GM21786 (cell line): Measurements from ENCODE around the gene MRPL33.

Experiments
- ATAC-seq: cut with Tn5 transposase; IDR thresholded peaks from one replicate; pipeline ENCODE4 v1.9.1; 2021; ENCODE audit not compliant: unreplicated experiment

MRPL33 gene

DNA sequence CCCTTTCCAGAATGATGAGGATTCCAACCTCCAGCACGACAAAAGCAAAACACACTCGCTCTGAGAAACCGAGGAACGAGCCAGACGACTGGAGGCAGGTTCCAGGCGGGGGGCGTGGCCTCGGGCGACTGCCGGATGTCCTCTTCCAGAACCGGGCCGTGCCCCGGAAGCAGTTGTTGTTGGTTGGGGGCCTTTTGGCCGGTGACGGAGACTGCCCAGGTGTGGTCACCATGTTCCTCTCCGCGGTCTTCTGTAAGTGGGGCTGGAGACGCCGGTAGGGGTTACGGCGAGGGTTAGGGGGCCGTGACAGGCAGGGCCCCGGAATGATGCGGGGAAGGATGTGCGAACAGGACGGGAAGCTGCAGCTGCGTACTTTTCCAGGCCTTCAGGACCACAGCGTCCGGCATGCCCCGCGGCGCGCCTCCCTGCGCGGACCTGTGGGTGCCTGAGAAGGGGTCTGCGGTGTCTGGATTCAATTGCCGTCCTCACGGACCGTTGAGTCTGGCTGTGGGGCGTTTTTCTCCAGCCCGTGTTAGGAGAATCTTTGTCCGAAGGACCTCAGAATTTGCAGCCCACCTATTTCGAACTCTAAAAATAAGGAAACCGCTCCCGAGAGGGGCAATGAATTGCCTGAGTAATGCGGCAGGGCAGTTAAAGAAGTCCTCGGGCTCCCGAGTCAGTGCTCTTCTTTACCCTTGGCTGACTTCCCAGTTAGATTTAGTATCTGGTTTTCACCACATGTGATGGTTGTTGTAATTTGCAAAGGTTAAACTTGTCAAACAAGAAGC lies at the start of gene MRPL33:
TSS of gene MRPL33 (plus strand) at position 172 of the 788 bp plus-strand sequence. CDS start at position 231, 59 bp downstream.
- peak; percentile 96 for ATAC-seq

DNA sequence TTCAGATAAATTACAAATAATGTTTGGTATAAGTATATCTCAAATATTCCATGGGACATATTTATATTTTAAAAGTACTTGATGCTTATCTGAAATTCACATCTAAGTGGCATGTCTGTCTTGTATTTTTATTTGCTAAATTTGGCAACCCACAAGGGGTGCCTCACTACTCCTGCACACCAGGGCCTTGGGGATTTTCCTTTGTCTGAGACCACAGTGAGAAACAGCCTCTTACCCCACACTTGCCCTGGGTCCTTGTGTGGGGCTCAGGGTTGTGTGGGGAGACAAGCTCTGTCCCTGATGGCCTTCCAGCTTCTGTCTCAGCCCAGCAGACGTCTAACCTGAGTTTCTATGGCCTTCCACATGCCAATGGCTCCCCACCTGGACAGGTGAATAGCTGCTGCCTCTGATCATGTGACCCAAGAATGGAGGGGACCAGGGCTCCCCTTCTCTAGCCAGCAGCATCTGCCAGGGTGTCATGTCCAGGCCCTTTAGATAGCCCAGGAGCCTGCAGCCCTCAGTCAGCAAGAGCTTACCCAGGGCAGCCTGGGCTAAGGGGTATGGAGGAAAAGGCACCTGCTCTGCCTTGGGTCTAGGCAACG lies 49.5 kb upstream of the MRPL33 start:
- no peak for ATAC-seq

DNA sequence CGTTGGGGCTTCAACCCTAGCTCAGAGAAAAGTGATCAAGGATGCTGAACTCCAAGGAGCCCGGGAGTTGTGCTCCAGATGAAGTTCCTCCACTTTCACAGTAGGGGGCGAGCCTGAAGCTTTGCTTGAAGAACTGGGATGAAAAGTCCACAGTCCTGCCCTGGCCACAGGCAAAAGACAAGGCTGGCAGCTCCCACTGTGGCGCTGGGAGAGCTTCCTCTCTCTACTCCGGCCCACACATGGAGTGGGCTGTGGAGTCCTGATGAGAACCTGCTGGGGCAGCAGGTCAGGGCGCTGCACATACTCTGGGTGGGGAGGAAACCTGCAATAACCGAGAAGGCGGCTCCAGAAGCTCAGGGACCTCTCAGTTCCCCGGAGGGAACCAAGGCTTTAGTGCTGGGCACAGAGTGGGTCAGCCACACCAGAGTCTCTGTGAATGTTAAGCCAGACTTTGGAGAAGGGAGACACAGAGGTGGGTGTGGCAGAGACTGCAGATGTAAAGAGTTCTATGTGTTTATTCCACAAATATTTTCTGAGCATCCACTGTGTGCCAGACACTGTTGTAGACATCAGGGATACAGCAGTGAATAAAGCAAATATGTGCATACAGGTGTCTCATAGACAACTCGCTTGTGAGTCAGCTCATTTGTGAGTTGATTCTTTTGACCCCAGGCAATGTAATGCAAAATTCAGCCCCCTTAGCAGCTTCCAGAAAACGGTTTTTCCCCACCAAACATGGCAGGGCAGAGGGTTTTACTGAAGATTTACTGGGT lies 48.0 kb upstream of the MRPL33 start:
- ATAC-seq = no peak

DNA sequence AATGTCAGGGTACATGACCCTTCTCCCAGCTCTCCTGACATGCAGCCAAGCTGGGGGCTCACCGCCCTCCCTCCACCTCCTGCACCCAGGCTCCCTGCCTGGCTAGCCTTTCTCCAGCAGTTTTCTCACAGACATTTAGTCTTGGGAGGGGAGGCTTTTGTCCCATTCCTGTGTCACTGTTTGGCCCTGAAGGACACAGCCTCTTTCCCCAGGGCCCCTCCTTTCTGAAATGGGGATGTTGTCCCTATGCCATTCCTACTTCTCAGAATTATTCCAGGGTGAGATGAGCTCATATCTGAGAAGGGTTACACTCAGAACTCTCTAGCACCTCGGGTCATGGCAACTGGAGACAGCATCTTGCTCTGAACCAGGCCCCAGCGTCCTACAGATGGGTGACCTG lies 47.3 kb upstream of the MRPL33 start:
- no peak for ATAC-seq

DNA sequence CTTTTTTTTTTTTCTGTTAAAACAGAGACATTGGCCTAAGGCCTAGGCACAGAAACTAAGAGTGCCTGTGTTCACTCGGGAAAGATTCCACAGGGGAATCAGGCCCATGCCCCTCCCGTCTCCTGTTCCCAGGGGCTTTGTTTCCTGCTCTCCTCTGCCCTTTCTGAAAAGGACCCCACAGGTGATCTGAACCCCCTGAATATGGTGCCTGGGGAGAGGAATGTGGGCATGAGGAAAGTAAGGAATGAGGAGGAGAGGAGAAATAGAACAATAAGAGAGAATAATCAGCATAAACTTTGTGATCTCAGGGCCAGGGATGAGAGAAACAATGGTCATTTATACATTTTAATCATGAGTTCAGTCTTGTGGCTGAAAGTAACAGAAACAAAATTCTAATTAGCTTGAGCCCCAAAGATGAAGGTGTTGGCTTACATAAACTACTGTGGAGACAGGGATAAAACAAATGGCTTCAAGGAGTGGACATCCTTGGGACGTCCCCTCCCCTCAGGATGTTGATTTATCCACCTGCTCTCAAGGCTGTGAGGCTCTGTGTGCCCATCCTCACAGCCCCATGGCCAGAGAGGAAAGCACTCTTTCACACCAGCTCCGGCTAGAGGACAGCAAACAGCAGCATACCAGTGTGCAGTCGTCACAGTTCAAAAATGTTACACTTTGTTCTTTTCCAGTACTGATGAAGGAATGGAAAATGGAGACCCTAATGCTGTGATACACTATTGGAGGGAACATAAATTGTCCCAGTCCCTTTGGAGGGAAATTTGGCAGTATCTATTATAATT lies 46.4 kb upstream of the MRPL33 start:
- no peak for ATAC-seq

DNA sequence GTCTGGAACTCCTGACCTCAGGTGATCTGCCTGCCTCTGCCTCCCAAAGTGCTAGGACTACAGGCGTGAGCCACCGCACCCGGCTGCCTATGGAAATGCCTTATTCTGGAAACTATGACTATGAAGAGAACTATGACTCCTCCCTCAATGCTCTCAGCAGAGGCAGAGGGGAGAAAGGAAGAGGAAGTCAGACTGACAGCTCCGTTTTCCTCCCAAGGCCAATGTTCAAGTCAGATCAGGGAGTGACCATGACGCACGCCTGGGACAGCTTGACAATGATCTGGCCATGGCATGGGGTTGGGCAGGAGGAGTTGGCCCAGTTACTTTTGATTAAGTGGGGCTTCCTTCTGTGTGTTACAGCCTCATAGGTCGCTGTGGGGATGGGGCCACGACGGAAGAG lies 44.3 kb upstream of the MRPL33 start:
- no peak for ATAC-seq

DNA sequence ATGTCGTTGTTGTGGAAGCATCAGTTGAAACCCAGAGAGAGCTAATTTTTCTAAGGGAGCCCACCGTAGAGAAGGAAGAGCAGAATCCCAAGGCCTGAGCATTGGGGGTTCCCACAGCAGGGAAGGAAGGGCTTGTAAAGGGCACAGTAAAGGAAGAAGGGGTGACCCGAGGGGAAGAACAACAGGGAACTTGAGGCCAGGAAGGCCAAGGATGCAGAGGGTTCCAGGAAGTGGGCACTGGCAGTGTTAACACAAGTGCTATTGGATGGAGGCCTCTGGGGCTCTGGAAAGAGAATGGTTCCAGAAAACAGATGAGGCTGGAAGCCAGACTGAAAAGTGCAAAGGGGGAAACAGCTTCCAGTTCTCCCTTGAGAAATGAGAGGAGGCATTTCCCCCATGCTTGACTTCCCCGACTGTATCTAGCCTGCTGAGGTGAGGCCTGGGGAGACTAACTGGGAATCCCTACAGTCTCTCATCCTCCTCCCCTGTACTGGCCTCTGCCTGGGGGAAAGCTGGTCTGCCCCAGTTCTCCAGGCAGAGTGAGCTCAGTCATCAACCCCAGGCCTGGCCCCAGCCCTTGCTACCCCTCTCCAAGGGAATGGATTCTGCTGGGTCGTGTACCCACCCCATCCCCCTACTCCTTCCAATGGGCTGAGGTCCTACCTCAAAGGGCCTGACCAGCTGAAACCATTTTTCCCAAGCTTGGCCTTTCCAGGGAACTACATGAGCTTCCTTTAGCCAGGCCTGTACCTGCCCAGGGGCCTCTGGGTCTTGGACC lies 43.2 kb upstream of the MRPL33 start:
- ATAC-seq = no peak

DNA sequence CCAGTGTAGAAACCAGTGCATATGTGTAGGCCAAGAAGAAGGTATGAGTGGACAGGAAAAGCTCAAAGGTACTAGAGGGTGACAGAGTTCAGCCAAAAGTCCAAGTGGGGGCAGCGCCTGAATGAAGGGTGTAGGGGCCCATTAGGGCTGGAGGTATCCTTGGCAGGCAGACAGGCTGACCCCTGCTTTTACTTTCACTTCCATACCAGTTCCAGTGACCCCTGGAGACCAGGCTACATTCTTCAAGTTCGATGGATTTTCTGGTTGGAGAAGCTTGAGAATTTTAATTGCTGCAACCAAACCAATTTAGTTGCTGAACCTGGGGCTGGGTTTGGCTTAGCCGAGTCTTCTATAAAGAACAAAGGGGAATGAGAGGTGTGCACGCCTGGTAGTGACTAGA lies 42.3 kb upstream of the MRPL33 start:
- ATAC-seq = no peak

DNA sequence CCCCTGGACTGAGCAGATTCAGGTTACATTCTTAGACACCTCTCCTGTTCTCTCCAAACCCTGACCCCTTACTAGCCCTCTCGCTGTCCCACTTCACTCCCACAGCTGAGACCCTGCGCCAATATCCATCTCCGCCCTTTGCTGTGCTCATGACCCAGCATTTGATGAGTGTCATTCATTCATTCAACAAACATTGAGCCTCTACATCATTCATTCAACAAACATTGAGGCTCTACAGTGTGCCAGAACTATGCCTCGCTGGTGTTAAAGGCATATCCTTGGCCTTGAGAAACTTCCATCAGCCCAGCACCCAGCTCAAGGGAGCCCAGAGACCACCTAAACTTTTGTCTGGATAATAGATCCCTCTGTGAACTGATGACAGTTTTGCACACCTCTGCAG lies 41.9 kb upstream of the MRPL33 start:
- ATAC-seq = no peak

DNA sequence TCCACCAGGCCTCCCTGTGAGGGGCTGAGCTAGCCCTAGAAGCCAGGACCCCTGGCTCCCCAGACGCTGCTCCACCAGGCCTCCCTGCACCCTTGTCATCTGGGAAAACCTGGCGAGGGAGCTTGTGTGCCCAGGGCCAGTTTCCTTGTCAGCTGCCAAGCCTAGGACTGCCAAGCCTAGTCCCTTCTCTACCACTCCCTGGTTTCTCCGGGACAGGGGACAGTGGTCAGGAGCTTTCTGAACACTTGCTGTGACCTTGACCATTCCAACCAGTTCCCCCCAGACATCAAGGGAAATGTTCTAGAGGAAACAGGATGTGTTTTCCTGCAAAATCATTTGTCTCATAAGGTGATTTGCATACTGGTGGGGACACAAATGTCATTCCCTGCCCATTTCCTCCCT lies 41.3 kb upstream of the MRPL33 start:
- no peak for ATAC-seq

DNA sequence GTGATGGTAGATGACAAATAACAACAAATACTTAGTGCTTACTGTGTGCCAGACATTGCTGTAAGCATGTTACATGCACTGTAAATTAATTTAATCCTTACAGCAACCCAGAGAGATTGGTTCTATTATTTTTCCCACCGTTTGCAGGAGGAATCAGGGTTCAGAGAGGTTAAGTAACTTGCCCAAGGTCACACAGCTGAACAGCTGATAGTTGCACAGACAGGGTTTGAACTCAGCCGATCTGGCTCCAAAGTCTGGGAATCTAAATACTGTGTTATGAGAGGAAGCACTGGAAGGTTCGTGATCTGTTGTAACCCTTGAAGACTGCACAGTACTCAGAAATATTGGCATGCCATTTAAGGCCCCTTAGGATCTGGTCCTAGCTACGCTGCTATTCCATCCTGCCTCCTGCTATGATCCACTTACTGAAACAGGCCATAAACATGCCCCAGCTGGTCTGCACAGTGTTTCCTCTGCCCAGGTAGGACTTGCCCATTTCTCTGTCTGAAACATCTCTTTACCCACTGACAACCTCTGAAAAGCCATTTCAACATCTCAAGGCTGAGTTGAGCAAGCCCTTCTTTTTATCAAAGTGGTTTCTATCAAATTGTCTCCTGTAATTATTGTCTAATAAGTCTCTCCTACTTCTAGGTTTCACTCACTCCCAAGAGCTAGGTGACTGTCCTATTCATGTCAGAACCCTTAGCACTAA lies 40.4 kb upstream of the MRPL33 start:
- ATAC-seq = no peak

DNA sequence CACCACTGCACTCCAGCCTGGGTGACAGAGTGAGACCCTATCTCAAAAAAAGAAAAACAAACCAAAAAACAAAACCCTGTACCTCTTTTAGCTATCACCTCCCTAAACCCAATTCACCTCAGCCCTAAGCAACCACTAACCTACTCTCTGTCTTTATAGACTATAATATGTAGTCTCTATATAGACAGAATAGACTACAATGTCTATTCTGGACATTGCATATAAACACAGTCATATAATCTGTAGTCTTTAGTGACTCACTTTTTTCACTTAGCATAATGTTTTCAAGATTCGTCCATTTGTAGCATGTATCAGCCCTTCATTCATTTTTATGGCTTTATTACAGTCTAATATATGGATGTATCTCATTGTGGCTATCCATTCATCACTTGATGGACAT lies 37.2 kb upstream of the MRPL33 start:
- ATAC-seq = no peak

DNA sequence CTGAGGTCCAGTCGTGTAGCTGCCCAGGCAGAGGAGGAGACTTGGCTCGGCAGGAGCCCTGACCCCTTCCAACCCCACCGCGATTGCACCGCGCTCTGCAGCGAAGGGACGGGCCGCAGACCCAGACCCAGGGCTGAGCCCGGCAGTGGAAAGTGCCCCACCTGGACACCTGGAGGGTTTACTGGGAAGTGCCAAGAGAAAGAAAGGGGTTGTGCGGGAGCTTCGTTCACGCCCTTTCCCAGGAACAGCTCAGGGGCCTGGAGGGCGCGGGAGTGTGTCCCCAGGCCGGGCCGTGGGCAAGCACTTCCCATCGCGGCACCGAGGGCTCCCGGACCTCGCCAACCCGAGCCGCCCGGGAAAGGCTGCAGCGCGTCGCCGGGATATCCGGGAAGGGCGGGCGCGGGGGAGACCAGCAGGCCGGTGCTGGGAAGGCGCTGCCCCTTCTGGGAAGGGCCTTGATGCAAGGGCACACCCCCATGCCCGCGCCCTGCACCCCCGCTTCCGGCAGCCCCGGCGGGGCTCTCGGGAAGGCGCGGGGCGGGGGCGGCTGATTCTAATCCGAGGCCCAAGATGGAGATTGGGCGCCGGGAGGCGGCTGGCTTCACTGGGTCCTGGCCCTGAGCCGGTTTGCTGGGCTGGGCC lies 36.1 kb upstream of the MRPL33 start:
- no peak for ATAC-seq

DNA sequence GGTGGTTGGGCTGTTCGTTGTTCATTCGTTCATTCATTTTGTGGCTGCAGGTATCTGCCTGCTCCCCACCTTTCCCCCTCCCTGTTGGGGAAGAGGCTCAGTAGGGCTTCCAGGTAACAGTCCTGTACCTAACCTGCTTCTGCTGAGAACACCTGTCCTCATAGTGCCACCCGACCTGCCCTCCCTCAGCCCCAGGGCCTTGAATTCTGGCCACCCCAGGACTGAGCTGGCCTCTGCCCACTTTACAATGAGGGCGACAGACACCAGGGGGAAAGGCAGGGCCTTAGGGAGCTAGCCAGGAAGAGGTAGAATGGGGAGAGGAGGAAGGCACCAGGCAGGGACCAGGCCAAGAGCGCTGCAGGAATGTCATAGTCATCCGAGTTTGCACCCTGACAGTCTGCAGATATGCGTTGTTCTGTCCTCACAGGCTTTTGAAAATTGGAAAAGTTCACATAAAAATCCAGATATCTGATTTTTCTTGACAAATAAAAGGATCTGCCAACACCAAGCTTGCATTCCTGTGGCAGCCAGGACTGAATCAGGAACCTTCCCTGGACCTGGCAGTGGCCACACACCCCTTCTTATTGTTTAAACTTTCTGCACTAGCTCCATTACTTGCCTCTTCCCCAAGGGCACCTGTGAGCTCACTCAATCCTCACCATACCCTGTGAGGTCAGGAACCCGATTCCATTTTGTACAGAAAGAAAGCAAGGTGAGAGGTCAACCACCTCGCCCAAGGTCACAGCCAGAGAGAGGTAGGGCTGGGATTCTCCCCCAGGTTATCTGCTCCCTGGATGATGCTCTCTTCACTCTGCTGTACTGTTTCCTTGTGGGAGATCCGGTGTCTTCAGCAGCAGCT lies 35.3 kb upstream of the MRPL33 start:
- no peak for ATAC-seq

DNA sequence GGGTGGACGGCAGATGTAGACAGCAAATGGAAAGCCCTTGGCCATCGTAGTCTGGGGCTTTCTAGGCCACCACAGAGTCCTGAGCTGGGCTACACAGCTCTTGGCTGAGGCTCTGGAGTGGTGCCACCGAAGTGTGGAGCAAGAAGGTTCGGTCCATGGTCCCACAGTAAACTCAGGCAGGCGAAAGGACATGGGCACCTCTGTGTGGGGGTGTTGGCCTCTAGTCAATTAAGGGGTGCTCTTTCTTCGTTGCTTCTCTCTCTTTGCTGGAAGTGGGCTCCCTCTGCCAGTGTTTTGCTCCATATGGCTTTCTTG lies 34.7 kb upstream of the MRPL33 start:
- no peak for ATAC-seq

DNA sequence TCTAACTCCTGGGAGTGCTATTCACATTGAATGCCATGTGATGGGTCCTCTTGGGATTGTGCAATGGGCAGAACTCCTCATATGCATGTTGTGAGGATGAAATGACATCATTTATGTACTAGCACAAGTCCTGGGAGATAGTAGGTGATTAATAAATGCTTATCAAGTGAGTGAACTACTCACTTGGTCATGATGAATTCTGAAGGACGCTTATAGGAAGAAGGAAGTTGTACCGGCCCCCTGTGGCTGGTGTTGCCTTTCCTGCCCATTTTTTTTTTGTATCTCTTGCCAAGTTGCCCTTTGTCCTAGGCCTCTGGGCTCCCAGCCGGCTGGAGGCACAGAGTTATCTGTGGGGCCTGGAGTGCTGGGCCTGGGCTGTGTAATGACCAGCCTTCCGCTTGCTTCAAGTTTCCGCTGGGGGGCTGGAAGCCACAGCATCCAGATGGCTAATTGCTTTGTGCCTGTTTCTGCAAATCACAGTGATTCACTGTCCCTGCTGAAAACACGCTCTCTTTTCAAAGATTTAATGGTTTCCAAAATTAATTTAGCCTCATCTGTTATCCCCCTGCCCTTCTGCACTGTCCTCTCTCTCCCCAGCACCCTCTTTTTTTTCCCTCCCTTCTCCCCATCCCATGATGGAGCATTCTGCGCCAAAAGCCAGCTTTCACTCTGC lies 33.7 kb upstream of the MRPL33 start:
- ATAC-seq = no peak

DNA sequence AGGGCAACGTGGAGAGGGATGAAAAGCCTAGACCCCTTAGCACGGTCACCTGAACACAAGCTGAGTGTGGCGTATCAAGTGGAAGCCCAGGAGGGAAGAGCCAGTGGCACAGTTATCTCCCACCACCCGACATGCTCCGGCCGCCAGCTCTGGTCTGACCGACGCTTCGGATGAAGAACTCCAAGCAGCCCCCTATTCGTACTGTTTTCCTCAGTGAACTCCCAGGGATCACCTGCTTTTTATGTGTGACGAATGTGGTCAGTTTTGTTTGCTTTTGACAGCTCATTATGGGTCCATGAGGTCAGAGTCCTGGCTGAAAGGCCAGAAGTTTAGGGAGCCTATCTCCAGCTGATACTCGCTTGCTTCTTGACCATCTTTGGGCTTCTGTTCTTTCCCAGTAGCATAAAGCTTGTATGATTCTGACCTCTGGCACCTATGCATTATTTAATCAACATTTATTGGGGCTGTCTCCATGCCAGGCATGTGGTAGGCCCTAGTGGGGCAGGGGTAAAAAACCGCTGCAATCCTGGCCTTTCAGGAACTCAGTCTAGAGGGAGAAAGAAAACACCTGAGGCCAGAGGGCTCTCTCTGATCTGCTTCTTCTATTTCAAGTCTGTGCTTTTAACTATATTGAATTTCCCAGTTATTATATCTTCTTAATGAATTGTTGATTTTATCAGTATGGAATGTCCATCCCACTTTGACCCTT lies 33.0 kb upstream of the MRPL33 start:
- ATAC-seq = no peak

DNA sequence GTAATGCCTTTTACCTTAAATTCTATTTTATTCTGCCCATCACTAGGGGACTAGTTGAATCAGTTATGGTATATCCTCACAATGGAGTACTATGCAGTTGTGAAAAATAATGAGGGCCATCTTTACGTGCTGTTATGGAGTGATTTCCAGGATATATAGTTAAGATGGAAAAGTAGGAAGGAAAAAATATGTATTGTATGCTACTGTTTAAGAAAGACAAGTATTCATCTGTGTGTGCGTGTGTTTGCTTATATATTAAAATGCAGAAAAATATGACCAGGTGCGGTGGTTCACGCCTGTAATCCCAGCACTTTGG lies 32.5 kb upstream of the MRPL33 start:
- no peak for ATAC-seq
